BLaER1 treated with 17β-estradiol and CSF1 and Interleukin-3, amounts not matched to agents 10 nM and 100 nM (cell line): ENCODE data around the gene NHSL2.

Experiments used
- H3K27ac ChIP-seq, 11 experiments: shearing (Covaris generic); formaldehyde crosslinking; 2 replicates each; pipeline ENCODE4 v1.8.1; 2022
- H3K27me3 ChIP-seq, 11 experiments: shearing (Covaris generic); formaldehyde crosslinking; 2 replicates each; pipeline ENCODE4 v1.8.1; 2022
- H3K36me3 ChIP-seq, 11 experiments: shearing (Covaris generic); formaldehyde crosslinking; 2 replicates each; pipeline ENCODE4 v1.8.1; 2022
- H3K4me1 ChIP-seq, 10 experiments: shearing (Covaris generic); formaldehyde crosslinking; 2 replicates each; pipeline ENCODE4 v1.8.1; 2022
- H3K4me2 ChIP-seq, 11 experiments: shearing (Covaris generic); formaldehyde crosslinking; 2 replicates each; pipeline ENCODE4 v1.8.1; 2022
- H3K4me3 ChIP-seq, 10 experiments: shearing (Covaris generic); formaldehyde crosslinking; 2 replicates each; pipeline ENCODE4 v1.8.1; 2022
- H3K9ac ChIP-seq, 11 experiments: shearing (Covaris generic); formaldehyde crosslinking; 2 replicates each; pipeline ENCODE4 v1.8.1; 2022
- H3K9me3 ChIP-seq, 11 experiments: shearing (Covaris generic); formaldehyde crosslinking; replicated peaks in 1 of 11; 2 replicates each; pipeline ENCODE4 v1.8.1; 2022
- H4K20me1 ChIP-seq, 11 experiments: shearing (Covaris generic); formaldehyde crosslinking; 2 replicates each; pipeline ENCODE4 v1.8.1; 2022
- Cebpa-rat ChIP-seq, 11 experiments: shearing (Covaris generic); IDR thresholded peaks; 2 replicates each; pipeline ENCODE4 v1.8.1; 2022

The NHSL2 gene

GRCh38 chrX:72011734-72012133 lies 101.1 kb downstream of the NHSL2 start:
- H3K36me3 ChIP-seq, result no peaks in the 10 kb centered on the region
- no peaks in the 10 kb centered on the region for H3K9me3 ChIP-seq
- no peaks in the 10 kb centered on the region for H3K4me1 ChIP-seq
- H3K4me3 ChIP-seq, result no peak overlapping the region
- H3K9ac ChIP-seq, result no peak overlapping the region
- H3K4me2 ChIP-seq, result no peak overlapping the region
- no peaks in the 10 kb centered on the region; a peak in 2 of 22 replicates for H4K20me1 ChIP-seq
- no peak for TF ChIP-seq Cebpa-rat (IDR thresholded peaks at IDR 0.05)
- no peak overlapping the region for H3K27ac ChIP-seq
- H3K27me3 ChIP-seq, result peaks cover 72 to 100% (median 98%) of the 10 kb centered on the region in 11 experiments

DNA sequence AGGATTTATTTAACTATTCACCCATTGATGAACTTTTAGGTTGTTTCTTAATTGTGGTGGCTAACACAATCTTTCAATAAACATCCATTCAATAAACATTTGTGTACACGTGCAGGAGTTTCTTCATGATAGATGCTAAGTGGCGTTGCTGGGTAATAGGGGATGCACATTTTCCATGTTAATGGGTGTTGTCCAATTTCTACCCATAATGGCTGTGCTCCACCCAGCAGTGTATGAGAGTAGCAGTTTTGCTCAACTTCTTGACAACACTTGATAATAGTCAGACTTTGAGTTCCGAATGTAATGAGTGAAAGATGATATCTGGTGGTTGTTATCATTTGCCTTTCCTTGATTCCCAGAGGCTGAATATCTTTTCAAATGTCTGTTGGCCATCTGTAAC lies 104.7 kb downstream of the NHSL2 start:
- Histone ChIP-seq H3K4me3 (no peak overlapping the region), H4K20me1 (peaks cover 0 to 8% (median 0%) of the 10 kb centered on the region in 11 experiments; a peak in 3 of 22 replicates), H3K27ac (no peak overlapping the region), H3K36me3 (no peaks in the 10 kb centered on the region), H3K9me3 (no peaks in the 10 kb centered on the region), H3K9ac (no peak overlapping the region), H3K27me3 (peaks cover 74 to 100% (median 98%) of the 10 kb centered on the region in 11 experiments), H3K4me1 (peaks cover 0 to 17% (median 8%) of the 10 kb centered on the region in 10 experiments; a peak in 13 of 20 replicates), H3K4me2 (no peak overlapping the region)
- TF ChIP-seq Cebpa-rat (IDR thresholded peaks at IDR 0.05), result no peak

GRCh38 chrX:72016881-72017783 lies 106.5 kb downstream of the NHSL2 start:
- Histone ChIP-seq H3K4me2 (no peak overlapping the region), H4K20me1 (peaks cover 0 to 8% (median 0%) of the 10 kb centered on the region in 11 experiments; a peak in 3 of 22 replicates), H3K4me3 (no peak overlapping the region), H3K27ac (no peak overlapping the region), H3K4me1 (peaks cover 0 to 17% (median 8%) of the 10 kb centered on the region in 10 experiments; a peak in 13 of 20 replicates), H3K36me3 (no peaks in the 10 kb centered on the region), H3K9me3 (no peaks in the 10 kb centered on the region), H3K27me3 (peaks cover 90 to 100% (median 98%) of the 10 kb centered on the region in 11 experiments), H3K9ac (no peak overlapping the region)
- no peak for TF ChIP-seq Cebpa-rat (IDR thresholded peaks at IDR 0.05)

- H3K4me3 ChIP-seq, result no peak overlapping the region
- peak overlapping the region in 3 of 11 experiments; percentile 28 to 49 (median 48); a peak in 5 of 22 replicates for H3K27ac ChIP-seq
- H3K4me2 ChIP-seq, result peak overlapping the region; percentile 35 to 67 (median 49); a peak in 19 of 22 replicates
Observed at GRCh38 chrX:72018277-72019112, 107.8 kb downstream of the NHSL2 start.

DNA sequence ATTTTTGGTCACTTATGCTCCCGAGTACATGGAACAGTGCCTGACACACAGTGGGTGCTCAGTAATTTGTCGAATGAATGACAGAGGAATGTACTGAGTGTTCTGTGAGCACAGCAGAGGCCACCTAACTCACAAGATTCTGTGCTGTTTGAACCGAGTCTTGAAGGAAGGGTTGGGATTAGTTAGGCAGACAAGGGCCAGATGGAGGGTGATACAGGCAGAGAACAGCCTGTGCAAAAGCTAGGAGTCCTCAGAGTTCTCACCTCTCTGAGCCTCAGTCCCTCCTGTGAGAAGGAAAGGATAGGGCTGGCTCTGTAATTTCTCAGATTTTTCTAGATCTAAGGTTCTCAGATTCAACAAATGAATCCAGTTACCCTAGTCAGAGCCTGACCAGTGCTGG lies 108.8 kb downstream of the NHSL2 start:
- no peak for TF ChIP-seq Cebpa-rat (IDR thresholded peaks at IDR 0.05)
- Histone ChIP-seq H4K20me1 (peaks cover 0 to 12% (median 0%) of the 10 kb centered on the region in 11 experiments; a peak in 3 of 22 replicates), H3K9ac (peak overlapping the region in 1 of 11 experiments; percentile 10; a peak in 1 of 22 replicates), H3K9me3 (no peaks in the 10 kb centered on the region), H3K36me3 (no peaks in the 10 kb centered on the region), H3K4me2 (peak overlapping the region in 4 of 11 experiments; percentile 4 to 62 (median 62); a peak in 5 of 22 replicates), H3K4me3 (no peak overlapping the region), H3K4me1 (peaks cover 0 to 17% (median 8%) of the 10 kb centered on the region in 10 experiments; a peak in 13 of 20 replicates), H3K27me3 (peaks cover 95 to 100% (median 99%) of the 10 kb centered on the region in 11 experiments), H3K27ac (no peak overlapping the region)

More at GRCh38 chrX:72018277-72019112, 107.8 kb downstream of the NHSL2 start:
- H3K9ac ChIP-seq, result no peak overlapping the region; a peak in 2 of 22 replicates
- TF ChIP-seq Cebpa-rat (IDR thresholded peaks at IDR 0.05), result no peak
- peaks cover 92 to 100% (median 98%) of the 10 kb centered on the region in 11 experiments for H3K27me3 ChIP-seq
- H3K36me3 ChIP-seq, result no peaks in the 10 kb centered on the region
- peaks cover 0 to 17% (median 8%) of the 10 kb centered on the region in 10 experiments; a peak in 13 of 20 replicates for H3K4me1 ChIP-seq
- H4K20me1 ChIP-seq, result peaks cover 0 to 11% (median 0%) of the 10 kb centered on the region in 11 experiments; a peak in 3 of 22 replicates
- H3K9me3 ChIP-seq, result no peaks in the 10 kb centered on the region

GRCh38 chrX:72020204-72020603 lies 109.6 kb downstream of the NHSL2 start:
- no peak overlapping the region for H3K9ac ChIP-seq
- no peak overlapping the region for H3K27ac ChIP-seq
- no peak for TF ChIP-seq Cebpa-rat (IDR thresholded peaks at IDR 0.05)
- no peaks in the 10 kb centered on the region for H3K36me3 ChIP-seq
- no peaks in the 10 kb centered on the region for H3K9me3 ChIP-seq
- no peak overlapping the region for H3K4me3 ChIP-seq
- H3K4me2 ChIP-seq, result 0 out of 22 replicates have a peak overlapping the region, but pooled peaks of 2 of the 11 experiments have one; percentile 11 to 23
- peaks cover 0 to 12% (median 0%) of the 10 kb centered on the region in 11 experiments; a peak in 3 of 22 replicates for H4K20me1 ChIP-seq
- H3K4me1 ChIP-seq, result peaks cover 0 to 17% (median 8%) of the 10 kb centered on the region in 10 experiments; a peak in 13 of 20 replicates
- H3K27me3 ChIP-seq, result peaks cover 92 to 100% (median 98%) of the 10 kb centered on the region in 11 experiments

- Histone ChIP-seq H3K27me3 (peaks cover 95 to 100% (median 98%) of the 10 kb centered on the region in 11 experiments), H3K4me1 (peaks cover 0 to 17% (median 8%) of the 10 kb centered on the region in 10 experiments; a peak in 13 of 20 replicates), H3K4me2 (no peak overlapping the region), H3K36me3 (no peaks in the 10 kb centered on the region), H3K9me3 (no peaks in the 10 kb centered on the region), H3K4me3 (no peak overlapping the region), H3K27ac (no peak overlapping the region), H3K9ac (no peak overlapping the region), H4K20me1 (peaks cover 0 to 12% (median 0%) of the 10 kb centered on the region in 11 experiments; a peak in 3 of 22 replicates)
- no peak for TF ChIP-seq Cebpa-rat (IDR thresholded peaks at IDR 0.05)
Observed at GRCh38 chrX:72020788-72021187, 110.1 kb downstream of the NHSL2 start.

DNA sequence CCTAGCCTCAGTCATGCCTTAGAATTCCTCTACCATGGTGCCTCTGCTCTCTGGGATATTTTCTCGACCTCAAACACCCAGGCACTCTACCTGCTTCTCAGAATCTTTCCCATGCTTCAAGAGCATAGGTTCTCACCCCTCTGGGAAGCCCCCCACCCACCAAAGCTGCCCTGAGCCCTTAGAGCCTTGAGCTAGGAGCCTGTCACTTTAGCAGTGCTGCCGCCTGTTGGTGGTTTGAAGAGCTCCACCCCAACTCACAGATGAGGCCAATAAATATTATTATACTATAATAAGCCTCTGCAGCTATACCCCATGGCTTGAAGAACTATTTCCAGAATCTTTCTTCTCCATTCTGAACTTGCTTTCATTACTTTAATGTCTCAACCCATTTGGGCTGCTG lies 111.3 kb downstream of the NHSL2 start:
- peaks cover 95 to 100% (median 98%) of the 10 kb centered on the region in 11 experiments for H3K27me3 ChIP-seq
- TF ChIP-seq Cebpa-rat (IDR thresholded peaks at IDR 0.05), result no peak

More for the DNA sequence above, 111.3 kb downstream of the NHSL2 start:
- no peaks in the 10 kb centered on the region for H3K9me3 ChIP-seq
- H3K36me3 ChIP-seq, result no peaks in the 10 kb centered on the region
- no peak overlapping the region for H3K9ac ChIP-seq
- no peak overlapping the region for H3K4me2 ChIP-seq
- H3K4me3 ChIP-seq, result no peak overlapping the region
- no peak overlapping the region for H3K27ac ChIP-seq
- H4K20me1 ChIP-seq, result peaks cover 0 to 12% (median 0%) of the 10 kb centered on the region in 11 experiments; a peak in 3 of 22 replicates
- peaks cover 0 to 17% (median 8%) of the 10 kb centered on the region in 10 experiments; a peak in 13 of 20 replicates for H3K4me1 ChIP-seq
